CD4-positive, alpha-beta memory T cell (primary cell): ENCODE results near the gene MMP15. TPM values are rescaled to one million over a fixed set of nuclear protein-coding genes. Genes with fewer than 3 reads are reported as not detected.

Experiments
- CTCF ChIA-PET: fragments of 350-600 bp; sonication (Branson Sonifier 250); formaldehyde crosslinking; loops from one replicate; lab custom pipeline; 2021; ENCODE audit warnings: inconsistent platforms; ENCODE audit not compliant: partially characterized antibody; lab: Charles Lee
- POLR2A ChIA-PET: fragments of 350-600 bp; sonication (Branson Sonifier 250); formaldehyde crosslinking; loops from one replicate; lab custom pipeline; 2021; ENCODE audit not compliant: partially characterized antibody; lab: Charles Lee
- DNase-seq, 5 donors: peaks; one replicate each; pipeline versions ENCODE4 v3.0.0 to v3.0.0-alpha.2; 2020 to 2022; ENCODE audit warnings: mixed read lengths in 1 of 5
- H3K27ac ChIP-seq: one replicate; pipeline ENCODE4 v1.7.0; 2013; ENCODE audit warnings: low read depth, low read length
- H3K27me3 ChIP-seq: 2 replicates; pipeline ENCODE4 v1.7.0; 2013; ENCODE audit warnings: mild to moderate bottlenecking, low read length, moderate library complexity; ENCODE audit not compliant: insufficient read depth
- H3K36me3 ChIP-seq: 2 replicates; pipeline ENCODE4 v1.7.0; 2013; ENCODE audit warnings: mild to moderate bottlenecking, low read length, moderate library complexity; ENCODE audit not compliant: insufficient read depth
- H3K4me1 ChIP-seq: 2 replicates; pipeline ENCODE4 v1.7.0; 2013; ENCODE audit warnings: mild to moderate bottlenecking, low read length, moderate library complexity; ENCODE audit not compliant: insufficient read depth
- H3K4me3 ChIP-seq, 2 donors: one replicate each; pipeline ENCODE4 v1.7.0; 2013; ENCODE audit warnings: low read length in 2 of 2, mild to moderate bottlenecking in 1 of 2
- H3K9me3 ChIP-seq, 2 donors: one replicate each; pipeline ENCODE4 v1.7.0; 2013; ENCODE audit warnings: low read length in 2 of 2, control low read depth in 1 of 2; ENCODE audit not compliant: control insufficient read depth in 1 of 2
- H3K27ac Mint-ChIP-seq, 7 donors: one replicate each; pipeline ENCODE4 v1.8.0; 2020 to 2021; ENCODE audit warnings: mixed read lengths in 7 of 7, mild to moderate bottlenecking in 6 of 7, inconsistent platforms in 3 of 7, moderate library complexity in 3 of 7
- H3K27me3 Mint-ChIP-seq, 2 donors: one replicate each; pipeline ENCODE4 v1.8.0; 2020 to 2021; ENCODE audit warnings: mixed read lengths in 2 of 2
- H3K36me3 Mint-ChIP-seq, 2 donors: one replicate each; pipeline ENCODE4 v1.8.0; 2020 to 2021; ENCODE audit warnings: mixed read lengths in 2 of 2, inconsistent platforms in 1 of 2, mild to moderate bottlenecking in 1 of 2
- H3K4me1 Mint-ChIP-seq, 4 donors: one replicate each; pipeline ENCODE4 v1.8.0; 2020 to 2021; ENCODE audit warnings: mixed read lengths in 4 of 4, mild to moderate bottlenecking in 1 of 4
- H3K4me3 Mint-ChIP-seq, 8 donors: one replicate each; pipeline ENCODE4 v1.8.0; 2020 to 2021; ENCODE audit warnings: mixed read lengths in 8 of 8, mild to moderate bottlenecking in 7 of 8, moderate library complexity in 6 of 8, inconsistent platforms in 3 of 8
- H3K9me3 Mint-ChIP-seq, 8 donors: one replicate each; pipeline ENCODE4 v1.8.0; 2020 to 2021; ENCODE audit warnings: mixed read lengths in 8 of 8, mild to moderate bottlenecking in 5 of 8, inconsistent platforms in 3 of 8, moderate library complexity in 1 of 8
- intact Hi-C: fragments of 100-400 bp; cut with micrococcal nuclease; formaldehyde crosslinking; loops from one replicate; pipeline ENCODE4 v1.15.1; 2023
- polyA plus RNA-seq, 2 donors: library from polyadenylated mRNA; unstranded; fragments of 300-500 nt; fragmentation: Illumina TruSeq; gene quantifications; one replicate each; pipeline ENCODE4 v1.2.3, GENCODE V29; 2021
- total RNA-seq, 2 experiments: library from RNA; stranded (reverse); gene quantifications; one replicate each; pipeline ENCODE4 v1.2.3, GENCODE V29; 2021

MMP15 gene
- total and polyA plus RNA-seq, 4 experiments from 2014 or later = 0.21 to 1.8 (median 1.6) TPM; not detected in 1

DNA sequence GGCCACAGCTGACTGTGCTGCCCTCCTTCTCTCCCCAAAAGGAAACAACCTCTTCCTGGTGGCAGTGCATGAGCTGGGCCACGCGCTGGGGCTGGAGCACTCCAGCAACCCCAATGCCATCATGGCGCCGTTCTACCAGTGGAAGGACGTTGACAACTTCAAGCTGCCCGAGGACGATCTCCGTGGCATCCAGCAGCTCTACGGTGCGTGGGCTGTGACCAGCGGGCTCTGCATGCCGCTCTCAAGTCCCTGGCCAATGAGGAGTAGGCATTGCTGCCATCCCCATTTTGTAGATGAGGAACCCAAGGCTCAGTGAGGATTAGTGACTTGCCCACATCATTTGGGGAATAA, 14.9 kb downstream of the MMP15 start:
- CTCF ChIA-PET = no interaction called here
- POLR2A ChIA-PET = no interaction called here
- Histone ChIP-seq H3K36me3 (no peaks in the 10 kb centered on the region), H3K27ac (no peak overlapping the region), H3K4me1 (no peaks in the 10 kb centered on the region), H3K9me3 (no peaks in the 10 kb centered on the region), H3K4me3 (no peak overlapping the region), H3K27me3 (no peaks in the 10 kb centered on the region)
- H3K9me3 Mint-ChIP-seq = no peaks in the 10 kb centered on the region
- no peak overlapping the region for H3K4me3 Mint-ChIP-seq
- H3K4me1 Mint-ChIP-seq = no peaks in the 10 kb centered on the region
- no peaks in the 10 kb centered on the region for H3K27me3 Mint-ChIP-seq
- H3K27ac Mint-ChIP-seq = no peak overlapping the region
- intact Hi-C loops = no loop called here
- no peaks in the 10 kb centered on the region for H3K36me3 Mint-ChIP-seq
- DNase-seq = no peak

DNA sequence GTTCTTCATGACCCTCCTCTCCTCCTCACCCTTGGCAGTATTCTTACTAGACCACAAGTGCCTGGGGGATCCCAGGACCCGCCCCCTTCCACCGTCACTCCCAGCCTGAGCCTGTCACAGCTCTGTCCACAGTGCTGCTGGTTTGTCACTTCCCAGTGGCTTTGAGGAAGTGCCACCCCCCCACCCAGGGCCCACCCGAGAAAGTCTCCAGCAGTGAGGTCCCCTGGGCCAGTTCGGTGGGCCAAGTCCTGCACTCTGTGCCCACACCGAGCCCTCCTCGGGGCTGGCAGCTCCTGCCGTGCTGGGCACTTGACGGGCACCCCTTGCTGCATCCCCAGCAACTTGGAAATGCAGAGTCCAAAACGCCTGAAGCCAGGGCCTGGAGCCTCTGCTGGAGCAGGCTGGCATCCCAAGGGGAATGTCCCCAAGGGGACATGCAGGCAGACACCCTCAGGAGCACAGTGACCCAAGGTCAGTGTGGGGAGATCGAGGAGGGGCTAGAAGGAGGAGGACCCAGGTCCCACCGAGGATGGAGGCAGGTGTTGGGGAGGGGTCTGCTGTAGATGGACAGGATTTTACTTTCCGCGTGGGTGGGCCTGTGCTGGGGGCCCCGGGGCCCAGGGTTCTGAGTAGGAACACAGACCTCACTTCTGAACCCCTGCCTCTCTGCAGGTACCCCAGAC, 15.5 kb downstream of the MMP15 start:
- Mint-ChIP-seq H3K27me3 (no peaks in the 10 kb centered on the region), H3K9me3 (no peaks in the 10 kb centered on the region), H3K4me3 (no peak overlapping the region), H3K4me1 (no peaks in the 10 kb centered on the region), H3K36me3 (no peaks in the 10 kb centered on the region), H3K27ac (no peak overlapping the region)
- CTCF ChIA-PET = no interaction called here
- Histone ChIP-seq H3K27ac (no peak overlapping the region), H3K4me1 (no peaks in the 10 kb centered on the region), H3K27me3 (no peaks in the 10 kb centered on the region), H3K4me3 (no peak overlapping the region), H3K9me3 (no peaks in the 10 kb centered on the region), H3K36me3 (no peaks in the 10 kb centered on the region)
- DNase-seq = no peak
- intact Hi-C loops = no loop called here
- POLR2A ChIA-PET = no interaction called here

DNA sequence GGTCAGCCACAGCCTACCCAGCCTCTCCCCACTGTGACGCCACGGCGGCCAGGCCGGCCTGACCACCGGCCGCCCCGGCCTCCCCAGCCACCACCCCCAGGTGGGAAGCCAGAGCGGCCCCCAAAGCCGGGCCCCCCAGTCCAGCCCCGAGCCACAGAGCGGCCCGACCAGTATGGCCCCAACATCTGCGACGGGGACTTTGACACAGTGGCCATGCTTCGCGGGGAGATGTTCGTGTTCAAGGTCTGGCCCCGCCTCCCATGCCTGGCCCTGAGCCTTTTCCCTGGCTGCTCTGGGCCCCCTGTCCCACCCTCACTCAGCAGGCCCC, 16.0 kb downstream of the MMP15 start:
- Histone ChIP-seq H3K9me3 (no peaks in the 10 kb centered on the region), H3K27ac (no peak overlapping the region), H3K4me1 (no peaks in the 10 kb centered on the region), H3K4me3 (no peak overlapping the region), H3K27me3 (no peaks in the 10 kb centered on the region), H3K36me3 (no peaks in the 10 kb centered on the region)
- Mint-ChIP-seq H3K4me1 (no peaks in the 10 kb centered on the region), H3K36me3 (no peaks in the 10 kb centered on the region), H3K27me3 (no peaks in the 10 kb centered on the region), H3K27ac (no peak overlapping the region), H3K4me3 (no peak overlapping the region), H3K9me3 (no peaks in the 10 kb centered on the region)
- DNase-seq = no peak
- CTCF ChIA-PET = no interaction called here
- POLR2A ChIA-PET = no interaction called here
- intact Hi-C loops = no loop called here

DNA sequence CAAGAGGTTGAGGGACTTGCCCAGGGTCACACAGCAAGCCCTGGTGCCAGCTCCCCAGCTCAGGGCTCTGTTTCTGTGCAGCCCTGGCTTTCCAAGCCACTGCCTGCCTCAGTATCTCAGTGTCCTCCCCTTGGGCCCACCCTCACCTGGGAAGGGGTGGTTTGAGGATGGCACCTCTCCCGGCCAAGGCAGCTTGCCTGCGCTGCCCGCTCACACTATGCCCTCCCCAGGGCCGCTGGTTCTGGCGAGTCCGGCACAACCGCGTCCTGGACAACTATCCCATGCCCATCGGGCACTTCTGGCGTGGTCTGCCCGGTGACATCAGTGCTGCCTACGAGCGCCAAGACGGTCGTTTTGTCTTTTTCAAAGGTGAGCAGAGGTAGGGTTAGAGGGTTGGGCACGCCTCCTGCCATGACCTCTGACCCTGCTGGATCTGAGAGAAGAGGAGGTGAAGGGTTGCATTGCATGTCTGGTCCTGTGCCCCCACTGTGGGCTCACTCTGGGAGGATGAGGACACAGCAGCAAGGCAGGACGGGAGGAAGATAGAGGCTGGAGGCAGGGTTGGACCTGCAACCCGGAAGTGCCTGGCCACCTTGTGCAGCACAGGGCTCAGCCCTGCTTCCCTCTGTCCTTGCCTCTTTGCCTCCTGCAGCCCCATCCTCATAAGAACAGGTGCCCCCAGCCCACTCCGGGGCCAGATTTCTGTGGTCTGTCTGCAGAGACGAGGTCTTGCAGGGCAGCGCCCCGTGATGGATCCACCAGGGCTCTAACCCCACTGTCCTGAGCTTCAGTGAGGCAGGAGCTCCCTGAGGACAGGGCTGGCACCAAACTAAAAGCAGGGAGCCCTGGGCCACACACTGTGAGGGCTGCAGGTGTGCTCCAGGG, 16.7 kb downstream of the MMP15 start:
- no peak overlapping the region for H3K4me3 Mint-ChIP-seq
- DNase-seq = no peak
- H3K36me3 Mint-ChIP-seq = no peaks in the 10 kb centered on the region
- Histone ChIP-seq H3K27ac (no peak overlapping the region), H3K4me1 (no peaks in the 10 kb centered on the region), H3K9me3 (no peaks in the 10 kb centered on the region), H3K27me3 (no peaks in the 10 kb centered on the region), H3K4me3 (no peak overlapping the region), H3K36me3 (no peaks in the 10 kb centered on the region)
- ChIA-PET POLR2A (no interaction called here), CTCF (no interaction called here)
- H3K27ac Mint-ChIP-seq = no peak overlapping the region
- H3K27me3 Mint-ChIP-seq = no peaks in the 10 kb centered on the region
- H3K4me1 Mint-ChIP-seq = no peaks in the 10 kb centered on the region
- no peaks in the 10 kb centered on the region for H3K9me3 Mint-ChIP-seq
- intact Hi-C loops = no loop called here

DNA sequence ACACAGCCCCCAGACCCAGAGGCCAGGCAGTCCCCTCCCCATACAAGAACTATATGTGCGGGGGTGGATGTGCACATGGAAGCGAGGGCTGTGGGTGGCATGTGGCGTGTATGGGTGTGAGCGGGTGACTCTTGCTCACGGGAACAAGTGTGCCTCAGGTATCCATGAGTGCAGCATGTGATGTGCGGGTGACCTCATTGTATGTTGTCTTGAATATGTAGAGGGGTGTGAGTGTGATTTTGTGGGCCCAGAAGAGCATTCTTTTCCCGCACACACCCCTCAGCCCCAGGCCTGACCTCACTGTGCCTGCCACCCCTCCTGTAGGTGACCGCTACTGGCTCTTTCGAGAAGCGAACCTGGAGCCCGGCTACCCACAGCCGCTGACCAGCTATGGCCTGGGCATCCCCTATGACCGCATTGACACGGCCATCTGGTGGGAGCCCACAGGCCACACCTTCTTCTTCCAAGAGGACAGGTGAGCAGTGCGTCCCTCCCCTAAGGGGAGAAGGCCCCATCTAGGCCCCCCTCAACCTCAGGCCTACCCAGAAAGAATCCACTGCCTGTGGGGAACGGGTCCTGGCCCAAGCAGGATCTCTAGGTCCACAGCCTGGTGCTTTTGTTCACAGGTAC, 17.4 kb downstream of the MMP15 start:
- Histone ChIP-seq H3K4me1 (no peaks in the 10 kb centered on the region), H3K27me3 (no peaks in the 10 kb centered on the region), H3K9me3 (no peaks in the 10 kb centered on the region), H3K36me3 (no peaks in the 10 kb centered on the region), H3K4me3 (no peak overlapping the region), H3K27ac (no peak overlapping the region)
- no peaks in the 10 kb centered on the region for H3K4me1 Mint-ChIP-seq
- peak overlapping the region in 1 of 7 donors; percentile 78 for H3K27ac Mint-ChIP-seq
- CTCF ChIA-PET = no interaction called here
- H3K27me3 Mint-ChIP-seq = no peaks in the 10 kb centered on the region
- POLR2A ChIA-PET = no interaction called here
- DNase-seq = no peak
- no peaks in the 10 kb centered on the region for H3K36me3 Mint-ChIP-seq
- intact Hi-C loops = no loop called here
- no peaks in the 10 kb centered on the region for H3K9me3 Mint-ChIP-seq
- no peak overlapping the region for H3K4me3 Mint-ChIP-seq

DNA sequence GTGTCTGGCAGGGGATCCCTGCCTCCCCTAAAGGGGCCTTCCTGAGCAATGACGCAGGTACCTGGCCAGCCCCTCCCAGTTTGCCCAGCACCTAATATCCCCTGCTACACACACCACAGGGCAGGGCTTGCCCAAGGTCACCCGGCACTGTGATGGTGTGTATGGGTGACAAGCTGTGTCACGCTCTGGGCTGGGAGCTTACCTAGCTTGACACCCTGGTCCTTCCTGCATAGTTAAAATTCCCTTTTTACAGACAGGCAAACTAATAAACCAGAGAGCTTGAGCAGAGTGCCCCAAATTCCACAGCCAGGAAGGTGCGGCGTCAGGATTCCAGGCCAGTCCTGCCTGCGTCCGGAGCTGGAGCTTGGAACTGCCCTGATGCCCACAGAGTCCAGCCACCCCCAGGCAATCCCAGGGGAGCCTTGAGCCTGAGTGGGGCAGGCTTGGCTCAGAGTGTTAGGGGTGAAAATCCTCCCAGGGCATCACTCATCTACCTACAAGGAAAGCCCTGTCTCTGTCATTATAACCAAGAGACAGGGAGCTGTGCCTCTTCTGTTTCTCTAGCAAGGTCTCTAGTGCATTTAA, 18.1 kb downstream of the MMP15 start:
- ChIA-PET CTCF (no interaction called here), POLR2A (no interaction called here)
- Mint-ChIP-seq H3K27me3 (no peaks in the 10 kb centered on the region), H3K36me3 (no peaks in the 10 kb centered on the region), H3K27ac (no peak overlapping the region), H3K4me3 (no peak overlapping the region), H3K4me1 (no peaks in the 10 kb centered on the region), H3K9me3 (no peaks in the 10 kb centered on the region)
- no peak overlapping the region for H3K4me3 ChIP-seq
- intact Hi-C loops = no loop called here
- no peaks in the 10 kb centered on the region for H3K4me1 ChIP-seq
- H3K27ac ChIP-seq = no peak overlapping the region
- H3K27me3 ChIP-seq = no peaks in the 10 kb centered on the region
- no peak for DNase-seq
- H3K9me3 ChIP-seq = no peaks in the 10 kb centered on the region
- no peaks in the 10 kb centered on the region for H3K36me3 ChIP-seq

DNA sequence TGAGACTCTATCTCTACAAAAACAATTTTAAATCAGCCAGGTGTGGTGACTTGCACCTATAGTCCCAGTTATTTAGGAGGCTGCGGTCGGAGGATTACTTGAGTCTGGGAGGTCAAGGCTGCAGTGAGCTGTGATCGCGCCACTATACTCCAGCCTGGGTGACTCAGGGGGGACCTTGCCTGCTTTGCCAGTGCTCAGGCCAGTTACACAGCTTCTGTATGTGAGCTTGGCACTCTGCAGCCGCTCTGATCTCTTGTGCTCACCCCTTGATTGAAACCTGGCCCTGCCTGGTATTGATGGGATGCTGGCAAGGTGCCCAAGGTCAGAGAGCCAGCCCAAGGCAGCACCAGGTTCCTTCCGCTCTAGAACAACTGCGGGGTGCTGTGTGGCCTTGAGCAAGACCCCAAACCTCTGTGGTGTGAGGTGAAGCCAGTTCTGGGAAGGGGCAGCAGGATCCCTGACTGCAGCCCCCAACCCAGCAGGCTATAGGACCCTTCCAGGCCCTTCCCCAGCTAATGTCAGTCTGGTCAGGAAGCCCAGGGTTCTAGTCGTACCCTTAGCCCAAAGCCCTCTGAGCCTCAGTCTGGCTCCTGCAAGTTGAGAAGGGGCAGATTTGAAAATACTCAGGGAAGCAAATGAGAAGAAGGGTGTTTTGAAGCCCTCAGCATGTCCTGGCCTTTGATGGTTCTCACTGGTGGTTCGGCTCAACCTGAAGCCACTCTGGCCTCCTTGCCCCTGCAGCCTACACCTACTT, 18.9 kb downstream of the MMP15 start:
- DNase-seq = no peak
- H3K9me3 Mint-ChIP-seq = no peaks in the 10 kb centered on the region
- POLR2A ChIA-PET = no interaction called here

More for the DNA sequence above, 18.9 kb downstream of the MMP15 start:
- CTCF ChIA-PET = no interaction called here
- H3K9me3 ChIP-seq = no peaks in the 10 kb centered on the region
- H3K36me3 Mint-ChIP-seq = no peaks in the 10 kb centered on the region
- no peaks in the 10 kb centered on the region for H3K4me1 ChIP-seq
- H3K36me3 ChIP-seq = no peaks in the 10 kb centered on the region
- no peaks in the 10 kb centered on the region for H3K27me3 Mint-ChIP-seq
- intact Hi-C loops = no loop called here
- H3K4me3 Mint-ChIP-seq = no peak overlapping the region
- H3K27me3 ChIP-seq = no peaks in the 10 kb centered on the region
- H3K27ac ChIP-seq = no peak overlapping the region
- H3K27ac Mint-ChIP-seq = no peak overlapping the region
- no peaks in the 10 kb centered on the region for H3K4me1 Mint-ChIP-seq
- no peak overlapping the region for H3K4me3 ChIP-seq
